Natural killer cell (primary cell): ENCODE data around the gene TOM1. TPM values are rescaled to one million over a fixed set of nuclear protein-coding genes. Genes with fewer than 3 reads are reported as not detected.
"Not testable (repeated sequence)": the region's sequence is repeated elsewhere in the genome, so short reads cannot be mapped to it uniquely, and the experiment has no call there.

Experiments used
- ATAC-seq, 3 donors: fragments of 150-1000 bp in 2 of 3; fragments of 200-7000 bp in 1 of 3; cut with Tn5 transposase; 1 replicate in 1 of 3; 2 replicates in 2 of 3; pipeline ENCODE4 v1.10.0; 2021; ENCODE audit warnings: mild to moderate bottlenecking in 2 of 3, moderate library complexity in 2 of 3
- DNase-seq, 2 donors: peaks; one replicate each; pipeline versions ENCODE4 v3.0.0 to v3.0.0-alpha.2; 2013 to 2021; ENCODE audit warnings: mixed read lengths in 1 of 2
- H3K27ac ChIP-seq: one replicate; pipeline ENCODE4 v1.5.1; 2013; ENCODE audit warnings: mild to moderate bottlenecking, low read length
- H3K27me3 ChIP-seq: one replicate; pipeline ENCODE4 v1.6.1; 2013; ENCODE audit warnings: low read length; ENCODE audit not compliant: control insufficient read depth, insufficient read depth
- H3K36me3 ChIP-seq: one replicate; pipeline ENCODE4 v1.6.1; 2013; ENCODE audit warnings: low read length; ENCODE audit not compliant: control insufficient read depth, insufficient read depth
- H3K4me1 ChIP-seq: one replicate; pipeline ENCODE4 v1.6.1; 2013; ENCODE audit warnings: low read length; ENCODE audit not compliant: control insufficient read depth, insufficient read depth
- H3K4me3 ChIP-seq: one replicate; pipeline ENCODE4 v1.5.1; 2013; ENCODE audit warnings: low read length
- H3K9me3 ChIP-seq: one replicate; pipeline ENCODE4 v1.6.1; 2013; ENCODE audit warnings: low read length; ENCODE audit not compliant: control insufficient read depth, insufficient read depth
- H3K27ac Mint-ChIP-seq, 2 donors: one replicate each; pipeline ENCODE4 v1.8.0; 2022; ENCODE audit warnings: mild to moderate bottlenecking in 2 of 2, mixed read lengths in 2 of 2, moderate library complexity in 1 of 2
- H3K27me3 Mint-ChIP-seq, 2 donors: one replicate each; pipeline ENCODE4 v1.8.0; 2022; ENCODE audit warnings: low read depth in 2 of 2, mixed read lengths in 2 of 2
- H3K36me3 Mint-ChIP-seq: one replicate; pipeline ENCODE4 v1.8.0; 2022; ENCODE audit warnings: mixed read lengths
- H3K4me1 Mint-ChIP-seq, 2 donors: one replicate each; pipeline ENCODE4 v1.8.0; 2022; ENCODE audit warnings: mixed read lengths in 2 of 2
- H3K4me3 Mint-ChIP-seq: one replicate; pipeline ENCODE4 v1.8.0; 2022; ENCODE audit warnings: mild to moderate bottlenecking, moderate library complexity, mixed read lengths
- H3K9me3 Mint-ChIP-seq, 2 donors: one replicate each; pipeline ENCODE4 v1.8.0; 2022; ENCODE audit warnings: mixed read lengths in 2 of 2
- WGBS: methylation state at CpG from one replicate; pipeline ENCODE4 v1.1.7; 2013; ENCODE audit warnings: missing lambda C conversion rate; ENCODE audit not compliant: insufficient coverage; 5-methylcytosine and 5-hydroxymethylcytosine counted together
- intact Hi-C: fragments of 100-400 bp; cut with micrococcal nuclease; formaldehyde crosslinking; loops from one replicate; pipeline ENCODE4 v1.14.2; 2022
- total RNA-seq, 4 donors: library from RNA; stranded (reverse); fragments of 120-200 nt in 1 of 4; gene quantifications; one replicate each; pipeline versions ENCODE4 v1.2.3 to v1.2.4, GENCODE V29; 2013 to 2022
- TF ChIP-seq, protein P1 (sequence below): fragments of 200-600 bp; IDR thresholded peaks from one replicate; pipeline ENCODE4 v1.8.0; 2022; ENCODE audit warnings: antibody characterized with exemption

TOM1 gene
- total RNA-seq, 3 donors from 2014 or later (not counting 1 experiment from before 2014, with no cell fraction given) = 102 to 132 (median 107) TPM

DNA sequence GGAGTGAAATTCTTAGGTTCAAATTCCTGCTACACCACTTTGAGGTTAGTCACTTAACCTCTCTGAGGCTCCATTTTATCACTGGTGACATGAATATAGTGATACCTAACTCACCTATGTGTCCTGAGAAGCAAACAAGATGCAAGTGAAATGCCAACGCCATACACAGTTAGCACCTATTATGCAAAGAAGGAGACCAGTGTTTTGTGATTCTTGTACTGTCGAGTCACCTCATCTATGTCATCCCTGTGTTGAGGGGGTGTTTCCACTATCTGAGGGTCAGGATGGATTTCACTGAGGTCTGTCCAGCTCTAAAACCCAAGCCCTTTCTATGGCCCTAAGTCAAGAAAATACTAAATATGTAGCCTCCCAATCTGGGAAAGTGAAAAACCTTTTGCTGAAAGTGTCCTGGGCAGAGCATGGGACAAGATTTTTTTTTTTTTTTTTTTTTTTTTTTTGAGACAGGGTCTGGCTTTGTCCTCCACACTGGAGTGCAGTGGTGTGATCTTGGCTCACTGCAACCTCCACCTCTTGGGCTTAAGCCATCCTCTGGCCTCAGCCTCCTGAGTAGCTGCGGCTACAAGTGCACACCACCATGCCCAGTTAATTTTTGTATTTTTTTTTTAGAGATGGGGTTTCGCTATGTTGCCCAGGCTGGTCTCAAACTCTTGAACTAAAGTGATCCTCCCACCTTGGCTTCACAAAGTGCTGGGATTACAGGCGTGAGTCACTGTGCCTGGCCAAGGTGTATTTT, 95.3 kb downstream of the TOM1 start:
- Histone ChIP-seq H3K4me3 (no peak overlapping the region), H3K4me1 (peaks cover 16% of the 10 kb centered on the region), H3K27me3 (no peaks in the 10 kb centered on the region), H3K36me3 (no peaks in the 10 kb centered on the region), H3K27ac (no peak overlapping the region), H3K9me3 (no peaks in the 10 kb centered on the region)
- H3K27ac Mint-ChIP-seq = peak overlapping the region; percentile 75 to 78
- intact Hi-C loops = no loop called here
- H3K9me3 Mint-ChIP-seq = no peaks in the 10 kb centered on the region
- ATAC-seq = no peak
- no peaks in the 10 kb centered on the region for H3K36me3 Mint-ChIP-seq
- no peak for DNase-seq
- TF ChIP-seq, protein P1, sequence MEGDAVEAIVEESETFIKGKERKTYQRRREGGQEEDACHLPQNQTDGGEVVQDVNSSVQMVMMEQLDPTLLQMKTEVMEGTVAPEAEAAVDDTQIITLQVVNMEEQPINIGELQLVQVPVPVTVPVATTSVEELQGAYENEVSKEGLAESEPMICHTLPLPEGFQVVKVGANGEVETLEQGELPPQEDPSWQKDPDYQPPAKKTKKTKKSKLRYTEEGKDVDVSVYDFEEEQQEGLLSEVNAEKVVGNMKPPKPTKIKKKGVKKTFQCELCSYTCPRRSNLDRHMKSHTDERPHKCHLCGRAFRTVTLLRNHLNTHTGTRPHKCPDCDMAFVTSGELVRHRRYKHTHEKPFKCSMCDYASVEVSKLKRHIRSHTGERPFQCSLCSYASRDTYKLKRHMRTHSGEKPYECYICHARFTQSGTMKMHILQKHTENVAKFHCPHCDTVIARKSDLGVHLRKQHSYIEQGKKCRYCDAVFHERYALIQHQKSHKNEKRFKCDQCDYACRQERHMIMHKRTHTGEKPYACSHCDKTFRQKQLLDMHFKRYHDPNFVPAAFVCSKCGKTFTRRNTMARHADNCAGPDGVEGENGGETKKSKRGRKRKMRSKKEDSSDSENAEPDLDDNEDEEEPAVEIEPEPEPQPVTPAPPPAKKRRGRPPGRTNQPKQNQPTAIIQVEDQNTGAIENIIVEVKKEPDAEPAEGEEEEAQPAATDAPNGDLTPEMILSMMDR = no peak
- H3K27me3 Mint-ChIP-seq = no peaks in the 10 kb centered on the region
- peaks cover 10 to 17% of the 10 kb centered on the region in 2 donors for H3K4me1 Mint-ChIP-seq
- WGBS = 93% methylated on average over 4 of the region's 5 CpGs
- no peak overlapping the region for H3K4me3 Mint-ChIP-seq

DNA sequence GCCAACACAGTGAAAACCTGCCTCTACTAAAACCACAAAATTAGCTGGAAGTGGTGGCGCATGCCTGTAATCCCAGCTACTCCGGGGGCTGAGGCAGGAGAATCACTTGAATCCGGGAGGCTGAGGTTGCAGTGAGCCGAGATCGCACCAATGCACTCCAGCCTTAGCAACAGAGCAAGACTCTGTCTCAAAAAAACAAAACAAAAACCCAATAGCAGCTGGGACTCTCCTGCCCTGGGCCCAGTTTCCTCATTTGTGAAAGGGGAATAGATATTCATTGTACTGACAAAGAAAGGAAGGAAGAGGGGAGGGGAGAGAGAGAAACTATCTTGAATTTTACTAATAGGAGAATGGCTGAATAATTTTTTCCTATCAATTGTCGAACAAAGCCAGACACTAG, 96.9 kb downstream of the TOM1 start:
- H3K27me3 ChIP-seq, DNase-seq, H3K4me3 ChIP-seq, intact Hi-C loops, H3K27me3 Mint-ChIP-seq, H3K36me3 ChIP-seq, ATAC-seq, H3K36me3 Mint-ChIP-seq, H3K9me3 ChIP-seq, H3K4me3 Mint-ChIP-seq, H3K27ac Mint-ChIP-seq, H3K9me3 Mint-ChIP-seq: not testable (repeated sequence)
- Histone ChIP-seq H3K27ac (peak overlapping the region; percentile 34), H3K4me1 (peaks cover 27% of the 10 kb centered on the region)
- peaks cover 22 to 28% of the 10 kb centered on the region in 2 donors for H3K4me1 Mint-ChIP-seq
- 77% methylated on average over 6 of the region's 6 CpGs for WGBS

DNA sequence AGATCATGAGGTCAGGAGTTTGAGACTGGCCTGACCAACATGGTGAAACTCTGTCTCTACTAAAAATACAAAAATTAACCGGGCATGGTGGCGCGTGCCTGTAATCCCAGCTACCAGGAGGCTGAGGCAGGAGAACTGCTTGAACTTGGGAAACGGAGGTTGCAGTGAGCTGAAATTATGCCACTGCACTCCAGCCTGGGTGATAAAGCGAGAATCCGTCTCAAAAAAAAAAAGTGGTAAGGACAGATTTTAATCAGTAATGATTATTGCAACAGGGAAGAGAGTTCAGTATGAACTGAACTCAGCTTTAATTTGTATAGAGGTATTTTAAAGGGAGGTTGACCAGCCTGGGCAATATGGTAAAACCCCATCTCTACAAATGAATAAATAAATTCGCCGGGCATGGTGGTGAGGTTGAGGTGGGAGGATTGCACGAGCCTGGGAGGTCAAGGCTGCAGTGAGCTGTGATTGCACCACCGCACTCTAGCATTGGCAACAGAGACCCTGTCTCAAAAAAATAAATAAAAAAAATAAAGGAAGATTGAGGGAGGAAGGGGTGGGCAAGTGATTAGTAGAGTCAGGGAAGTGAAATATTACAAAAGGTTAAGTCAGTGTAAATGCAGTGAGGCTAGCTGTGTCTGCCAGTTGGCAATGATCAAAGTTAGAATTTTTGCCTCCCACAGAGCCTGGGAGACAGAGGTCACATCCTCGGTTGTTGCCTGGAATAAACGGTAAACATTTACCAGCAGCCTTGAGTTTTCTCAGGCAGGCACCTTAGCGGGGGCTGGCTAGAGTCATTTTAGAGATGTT, 97.6 kb downstream of the TOM1 start:
- DNase-seq (no peak), ATAC-seq (no peak)
- TF ChIP-seq, protein P1 = no peak
- H3K27ac Mint-ChIP-seq = no peak overlapping the region
- no peaks in the 10 kb centered on the region for H3K27me3 ChIP-seq
- H3K9me3 Mint-ChIP-seq = no peaks in the 10 kb centered on the region
- peak overlapping the region; percentile 40 for H3K4me3 Mint-ChIP-seq
- H3K27ac ChIP-seq = peak overlapping the region; percentile 11
- intact Hi-C loops = no loop called here
- no peaks in the 10 kb centered on the region for H3K36me3 Mint-ChIP-seq
- H3K4me1 ChIP-seq = peaks cover 27% of the 10 kb centered on the region
- no peaks in the 10 kb centered on the region for H3K27me3 Mint-ChIP-seq
- peaks cover 23 to 28% of the 10 kb centered on the region in 2 donors for H3K4me1 Mint-ChIP-seq
- no peak overlapping the region for H3K4me3 ChIP-seq
- H3K9me3 ChIP-seq = no peaks in the 10 kb centered on the region
- WGBS = 89% methylated on average over 11 of the region's 13 CpGs
- no peaks in the 10 kb centered on the region for H3K36me3 ChIP-seq

Other genes with a start within 250 kb of the TOM1 start
- not detected for gene ISX, start 233.7 kb upstream of the TOM1 start, total RNA-seq
- 10 to 100 TPM; 40.4 to 46.1 (median 40.7) TPM for gene HMGXB4, start 42.4 kb upstream of the TOM1 start, total RNA-seq
- gene HMOX1, start 81.2 kb downstream of the TOM1 start, total RNA-seq = 10 to 100 TPM in 2 of 3 donors, 1 to 10 TPM in 1; 7.5 to 61.6 (median 15.9) TPM
- 10 to 100 TPM; 59.3 to 73.8 (median 61.5) TPM for gene MCM5, start 100.2 kb downstream of the TOM1 start, total RNA-seq
- under 1 TPM; 0.20 to 0.64 (median 0.20) TPM for gene RASD2, start 240.9 kb downstream of the TOM1 start, total RNA-seq